ENCODE results near the gene CORO2B. TPM values are rescaled to one million over a fixed set of nuclear protein-coding genes. Genes with fewer than 3 reads are reported as not detected.

The CORO2B gene
- total RNA-seq, 1 donor from 2014 or later, result not detected

DNA sequence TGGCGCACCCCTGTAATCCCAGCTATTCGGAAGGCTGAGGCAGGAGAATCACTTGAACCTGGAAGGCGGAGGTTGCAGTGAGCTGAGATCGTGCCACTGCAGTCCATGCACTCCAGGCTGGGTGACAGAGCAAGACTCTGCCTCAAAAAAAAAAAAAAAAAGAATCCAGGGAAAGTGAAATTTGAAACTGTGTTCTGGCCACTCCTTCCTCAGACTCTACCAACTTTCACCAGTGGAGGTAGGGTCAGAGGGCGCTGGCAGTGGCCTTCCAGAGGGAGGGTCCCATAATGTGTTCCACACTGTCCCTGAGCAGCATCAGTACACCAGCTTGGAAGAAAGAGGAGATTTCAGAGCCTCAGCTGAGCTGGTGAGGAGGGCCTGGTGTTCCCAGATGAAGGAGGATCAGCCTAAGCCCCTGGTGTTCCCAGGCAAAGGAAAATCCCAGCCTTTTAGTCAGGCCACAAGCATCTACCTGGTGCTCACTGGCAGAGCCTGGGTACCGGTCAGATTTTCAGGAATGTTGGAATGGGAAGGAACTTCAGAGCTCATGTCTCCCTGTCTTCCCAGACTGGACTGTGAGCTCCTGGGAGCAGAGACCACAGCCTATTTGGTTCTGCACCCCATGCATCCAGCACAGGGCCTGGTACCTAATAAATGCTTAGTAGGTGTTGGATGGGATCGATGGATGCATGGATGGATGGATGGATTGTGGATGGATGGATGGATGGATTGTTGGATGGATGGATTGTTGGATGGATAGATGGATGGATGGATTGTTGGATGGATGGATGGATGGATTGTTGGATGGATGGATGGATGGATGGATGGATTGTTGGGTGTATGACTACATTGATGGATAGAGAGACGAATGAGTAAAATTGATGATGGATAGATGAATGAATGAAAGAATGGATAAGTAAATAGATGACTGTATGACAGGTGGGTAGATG is 117.9 kb downstream of the CORO2B start:
- intact Hi-C loops (cut with micrococcal nuclease), result no loop called here

DNA sequence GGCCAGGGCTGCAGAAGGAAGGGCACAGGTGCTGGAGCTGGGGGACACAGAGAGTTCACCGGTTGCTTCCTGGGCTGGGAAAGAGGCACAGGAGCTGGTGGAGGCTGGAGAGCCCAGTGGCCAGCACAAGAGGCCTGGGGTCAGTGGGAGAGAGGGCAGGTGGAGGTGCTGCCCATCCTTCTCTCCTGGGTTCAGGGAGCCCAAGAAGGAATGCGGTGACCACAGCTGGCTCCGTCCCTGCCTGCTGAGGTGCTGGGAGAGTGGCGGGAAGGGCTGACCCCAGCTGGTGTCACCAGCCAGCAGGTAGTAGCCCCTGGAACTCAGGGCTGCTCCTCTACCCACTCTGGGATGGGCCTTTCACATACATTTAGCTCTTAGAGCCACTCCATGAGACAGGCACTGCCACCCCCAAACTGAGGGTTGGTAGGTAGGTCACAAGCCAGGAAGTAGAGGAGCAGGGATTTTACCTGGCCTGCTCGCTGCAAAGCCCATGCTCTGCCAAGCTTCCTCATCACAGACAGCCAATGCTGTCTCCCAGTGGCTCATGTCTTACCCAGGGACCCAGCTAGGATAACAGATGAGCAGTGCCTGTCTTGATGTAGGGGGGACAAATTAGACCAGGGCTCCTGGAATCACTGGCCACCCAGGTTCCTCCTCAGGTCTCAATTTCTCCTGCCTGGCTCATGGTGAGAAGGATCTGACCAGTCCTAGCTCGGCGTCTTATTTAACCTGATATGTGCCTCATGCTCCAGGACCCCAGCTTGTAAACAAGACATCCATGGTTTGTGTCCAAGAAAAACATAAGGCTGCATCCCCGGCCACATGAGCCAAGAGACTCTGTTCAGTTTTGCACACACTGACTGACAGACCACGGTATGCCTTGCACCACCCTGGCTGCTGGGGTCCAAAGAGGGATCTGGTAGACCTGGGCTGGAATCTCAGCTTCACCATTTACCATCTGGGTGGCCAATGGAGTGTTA is 119.2 kb downstream of the CORO2B start:
- intact Hi-C loops (cut with micrococcal nuclease), result no loop called here

DNA sequence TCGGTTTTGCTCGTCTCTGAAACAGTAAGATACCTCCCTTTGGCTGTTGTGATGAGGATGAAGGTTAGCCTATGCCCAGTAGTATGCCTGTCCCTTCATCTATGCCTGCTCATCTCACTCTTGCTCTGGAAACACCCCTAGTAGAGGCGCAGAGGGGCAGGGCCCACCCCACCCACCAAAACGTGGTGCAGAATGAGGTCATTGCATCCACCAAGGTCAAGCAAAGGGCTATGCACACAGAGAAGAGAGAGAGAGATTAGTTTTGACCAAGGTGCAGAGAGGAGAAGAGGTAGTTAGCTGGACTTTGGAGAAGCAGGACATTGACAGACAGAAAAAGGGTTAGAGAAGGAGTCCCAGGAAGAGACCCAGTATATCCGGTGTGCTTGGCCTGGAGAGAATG is 119.9 kb downstream of the CORO2B start:
- intact Hi-C loops (cut with micrococcal nuclease), result no loop called here

DNA sequence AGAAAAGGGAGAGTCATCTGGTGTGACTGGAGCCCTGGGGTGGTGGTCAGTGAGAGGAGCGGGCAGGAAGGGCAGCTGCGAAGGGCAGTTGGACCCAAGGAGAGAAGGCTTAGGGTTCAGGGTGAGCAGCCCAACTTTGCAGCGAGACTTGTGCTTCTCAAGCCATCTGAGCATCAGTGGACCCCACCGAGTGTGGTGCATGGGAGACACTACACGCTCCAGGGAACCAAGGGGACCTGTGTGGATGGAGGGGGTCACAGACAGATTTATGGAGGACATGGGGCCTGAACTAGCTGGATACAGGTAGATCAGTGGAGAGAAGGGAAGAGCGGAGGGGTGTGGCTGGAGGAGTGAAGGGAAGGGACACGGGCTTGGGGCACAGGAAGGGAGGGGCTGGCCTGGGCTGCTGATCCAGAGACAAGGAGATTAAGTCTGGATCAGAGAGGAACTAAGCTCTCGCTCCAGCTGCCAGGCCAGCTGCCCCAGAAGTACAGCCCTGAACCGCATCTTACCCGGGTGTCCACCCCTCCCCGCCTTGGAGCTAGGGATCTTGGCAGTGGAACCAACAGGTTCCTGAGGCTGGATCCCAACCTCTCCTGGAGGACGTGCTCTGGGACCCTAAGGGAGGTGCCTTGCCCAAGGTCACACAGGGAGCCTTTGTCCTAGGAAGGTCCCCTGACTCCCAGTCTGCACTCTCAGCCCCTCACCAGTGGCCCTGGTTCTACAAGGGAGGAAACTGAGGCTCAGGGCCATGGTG is 120.5 kb downstream of the CORO2B start:
- intact Hi-C loops (cut with micrococcal nuclease), result no loop called here

DNA sequence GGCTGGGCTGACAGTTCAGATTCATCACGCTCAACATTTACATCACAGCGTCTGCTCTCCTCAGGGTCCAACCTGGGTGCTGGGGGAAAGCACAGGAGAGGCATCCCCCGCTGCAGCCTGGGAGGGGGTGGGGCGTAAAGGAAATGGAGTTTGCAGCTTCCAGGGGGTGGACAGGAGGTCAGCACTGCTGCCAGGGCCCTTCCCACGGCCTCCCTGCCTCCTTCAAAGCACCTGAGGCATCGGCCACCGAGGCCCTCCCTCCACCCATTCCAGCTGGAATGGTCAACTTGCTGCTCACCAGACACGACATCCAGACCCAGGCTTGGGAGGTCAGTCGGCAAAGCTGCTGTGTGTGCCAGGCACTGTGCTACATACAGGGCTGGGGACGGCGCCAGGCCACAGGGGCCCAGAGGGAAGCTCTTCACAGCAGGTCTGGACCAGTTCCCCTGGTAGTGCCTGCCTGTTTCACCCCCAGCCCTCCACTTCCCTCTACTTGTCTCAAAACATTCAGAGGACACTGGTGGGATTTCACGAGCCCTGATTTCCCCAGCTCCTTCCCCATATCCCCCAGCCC is 121.2 kb downstream of the CORO2B start:
- intact Hi-C loops (cut with micrococcal nuclease), result no loop called here

DNA sequence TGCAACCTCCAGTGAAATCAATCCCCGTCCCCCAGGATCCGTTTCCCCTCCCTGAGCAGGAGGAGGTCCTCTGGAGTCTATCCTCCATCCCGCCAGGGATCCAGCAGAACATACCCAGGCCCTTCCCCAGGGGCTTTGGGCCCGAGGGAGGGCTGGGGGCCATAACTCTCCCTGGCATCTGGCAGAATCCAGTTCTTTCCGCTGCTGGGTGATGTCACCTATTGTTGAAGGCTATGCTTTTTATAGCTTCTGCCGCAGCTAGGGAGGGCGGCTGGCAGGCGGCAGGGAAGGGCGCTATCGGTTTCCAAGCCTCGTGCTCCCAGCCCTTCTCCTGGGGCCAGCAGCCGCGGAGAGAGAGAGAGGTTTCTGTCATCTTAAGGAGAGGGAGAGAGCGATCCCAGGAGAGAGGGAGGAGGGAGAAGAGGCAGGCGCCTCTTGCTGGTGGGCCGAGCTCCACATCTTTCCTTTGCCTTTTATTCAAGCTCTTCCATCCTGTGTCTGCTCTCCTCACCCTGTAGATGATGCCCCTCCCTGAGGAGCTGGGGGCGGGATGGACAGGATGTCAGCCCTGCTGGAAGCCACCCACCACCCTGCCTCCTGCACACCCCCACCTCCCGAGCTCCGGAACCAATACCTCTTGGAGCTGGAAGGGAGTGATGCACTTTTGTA is 121.8 kb downstream of the CORO2B start:
- intact Hi-C loops (cut with micrococcal nuclease), result no loop called here

DNA sequence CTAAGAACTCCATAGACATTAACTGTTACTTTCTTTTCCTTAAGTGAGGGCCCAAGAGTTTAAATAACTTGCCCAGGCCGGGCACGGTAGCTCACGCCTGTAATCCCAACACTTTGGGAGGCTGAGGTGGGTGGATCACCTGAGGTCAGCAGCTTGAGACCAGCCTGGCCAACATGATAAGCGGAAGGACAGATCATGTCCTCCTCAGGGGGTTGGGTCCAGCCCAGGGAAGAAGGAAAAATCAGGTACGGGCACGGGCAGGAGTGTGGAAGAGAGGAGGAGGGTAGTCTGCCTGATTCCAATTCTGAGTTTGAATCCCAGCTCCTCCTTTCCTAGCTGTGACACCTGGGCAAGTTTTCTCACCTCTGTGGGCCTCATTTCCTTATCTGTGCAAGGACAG is 123.1 kb downstream of the CORO2B start:
- intact Hi-C loops (cut with micrococcal nuclease), result no loop called here

DNA sequence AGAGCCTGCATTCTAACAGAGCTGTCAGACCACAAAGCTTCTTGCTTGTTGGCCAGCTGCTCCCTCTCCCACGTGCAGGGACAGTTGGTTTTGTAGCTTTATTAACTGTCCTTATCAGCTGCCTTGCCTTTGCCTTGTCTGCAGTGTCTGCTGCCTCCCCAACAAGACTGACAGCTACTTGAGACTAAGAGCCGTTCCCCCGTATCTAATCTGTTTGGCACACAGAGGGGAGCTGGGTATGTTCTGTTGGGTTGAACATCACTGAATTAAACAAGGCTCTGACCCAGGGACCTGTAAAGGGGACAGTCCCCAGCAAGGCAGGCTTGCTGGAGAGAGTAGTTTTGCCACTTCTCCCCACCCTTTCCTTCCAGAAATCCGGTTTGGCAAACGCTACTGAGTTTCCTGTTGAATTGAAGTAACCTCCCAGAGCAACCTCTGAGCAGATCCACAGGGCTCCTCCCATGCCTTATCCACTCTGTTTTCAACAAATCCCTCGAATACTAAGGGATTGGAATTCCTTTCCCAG is 125.8 kb downstream of the CORO2B start:
- intact Hi-C loops (cut with micrococcal nuclease), result no loop called here

DNA sequence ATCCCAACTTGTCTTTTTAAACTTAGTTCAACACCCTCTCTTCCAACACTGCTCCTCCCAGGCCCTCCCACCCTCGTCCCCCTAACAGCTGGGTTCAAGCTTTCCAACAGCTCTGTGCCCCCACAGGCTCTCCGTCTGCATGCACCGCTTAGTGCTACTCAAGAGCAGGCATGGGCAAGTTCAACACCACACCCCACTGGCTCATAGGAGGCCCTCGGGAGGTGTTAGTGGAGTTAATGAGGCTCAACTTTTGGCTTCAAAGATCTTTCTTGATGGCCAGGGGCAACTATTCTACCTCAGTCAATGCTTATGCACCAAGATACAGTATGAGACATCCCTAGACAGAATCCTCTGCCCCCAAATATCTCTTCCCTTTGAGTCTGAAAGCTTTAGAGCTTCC is 127.5 kb downstream of the CORO2B start:
- intact Hi-C loops (cut with micrococcal nuclease), result no loop called here

DNA sequence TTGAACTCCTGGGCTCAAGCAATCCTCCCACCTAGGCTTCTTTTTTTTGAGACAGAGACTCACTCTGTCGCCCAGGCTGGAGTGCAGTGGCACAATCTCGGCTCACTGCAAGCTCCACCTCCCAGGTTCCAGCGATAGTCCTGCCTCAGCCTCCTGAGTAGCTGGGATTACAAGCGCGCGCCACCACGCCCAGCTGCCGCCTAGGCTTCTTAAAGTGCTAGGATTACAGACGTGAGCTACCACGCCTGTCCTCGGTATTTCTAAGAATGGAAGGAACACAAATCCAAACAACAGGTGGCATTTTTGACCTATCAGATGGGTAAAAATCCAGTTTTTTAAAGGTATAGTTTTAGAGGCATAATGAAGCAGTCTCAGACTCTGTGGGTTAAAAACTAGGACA is 128.1 kb downstream of the CORO2B start:
- intact Hi-C loops (cut with micrococcal nuclease), result no loop called here

DNA sequence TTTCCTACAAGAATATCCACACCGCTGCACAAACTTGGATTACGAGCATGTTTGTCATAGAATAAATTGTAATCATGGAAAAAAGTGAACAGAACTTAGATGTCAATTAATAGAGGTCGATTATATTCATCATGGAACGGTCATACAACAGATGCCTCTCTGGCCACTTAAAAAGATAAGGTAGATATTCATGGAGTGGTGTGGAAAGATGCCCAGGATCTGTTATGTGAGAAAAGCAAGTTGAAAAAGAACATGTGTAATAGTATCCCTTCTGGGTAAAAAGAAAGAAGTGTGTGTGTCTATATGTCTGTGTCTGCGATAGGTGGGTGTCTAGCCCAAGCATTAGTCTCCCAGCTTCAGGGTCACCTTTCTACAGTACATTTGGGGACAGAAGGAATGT is 128.6 kb downstream of the CORO2B start:
- intact Hi-C loops (cut with micrococcal nuclease), result no loop called here

DNA sequence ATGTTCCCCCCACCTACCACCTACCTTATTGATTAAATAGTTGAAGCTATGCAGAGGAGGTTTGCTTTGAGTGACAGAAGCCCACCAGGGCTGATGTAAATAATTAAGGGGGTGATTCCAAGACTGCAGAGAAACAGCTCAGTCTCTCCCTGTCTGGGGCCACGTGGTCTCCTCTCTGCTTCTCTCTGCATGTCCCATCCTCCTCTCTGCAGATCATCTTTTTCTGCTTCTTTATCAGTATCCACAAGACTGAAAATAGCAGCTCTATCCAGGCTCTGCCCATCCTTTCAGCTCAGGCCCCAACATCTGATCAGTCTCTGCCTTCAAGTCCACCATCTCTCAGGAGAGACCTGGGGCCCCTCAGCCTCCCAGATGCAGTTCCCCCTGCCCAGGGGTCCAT is 131.1 kb downstream of the CORO2B start:
- intact Hi-C loops (cut with micrococcal nuclease), result no loop called here

DNA sequence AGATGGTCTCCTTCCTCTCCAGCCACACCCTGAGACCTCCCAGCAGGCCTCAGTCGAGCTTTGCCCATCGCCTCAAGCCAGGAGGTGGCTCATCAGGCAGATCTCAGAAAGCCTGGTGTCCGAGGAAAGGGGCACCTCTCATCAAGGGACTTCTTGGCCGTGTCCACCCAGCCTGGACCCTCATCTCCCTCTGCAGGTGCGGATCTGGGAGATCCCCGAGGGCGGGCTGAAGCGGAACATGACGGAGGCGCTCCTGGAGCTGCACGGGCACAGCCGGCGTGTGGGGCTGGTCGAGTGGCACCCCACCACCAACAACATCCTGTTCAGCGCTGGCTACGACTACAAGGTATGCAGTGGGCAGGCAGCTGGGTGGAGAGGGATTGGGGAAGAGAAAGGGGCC is 131.7 kb downstream of the CORO2B start:
- intact Hi-C loops (cut with micrococcal nuclease), result no loop called here

DNA sequence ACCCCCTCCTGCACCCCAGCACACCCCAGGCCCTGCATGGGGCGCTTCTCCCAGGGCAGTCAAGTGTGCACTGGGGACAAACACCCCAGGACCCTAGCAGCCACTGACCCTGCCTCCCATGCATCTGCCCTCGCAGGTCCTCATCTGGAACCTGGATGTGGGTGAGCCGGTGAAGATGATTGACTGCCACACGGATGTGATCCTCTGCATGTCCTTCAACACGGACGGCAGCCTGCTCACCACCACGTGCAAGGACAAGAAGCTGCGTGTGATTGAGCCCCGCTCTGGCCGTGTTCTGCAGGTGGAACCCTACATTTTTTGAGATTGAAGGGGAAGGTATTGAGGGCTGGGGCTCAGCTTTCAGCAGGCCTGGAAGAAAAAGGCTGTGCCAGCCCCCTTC is 132.6 kb downstream of the CORO2B start:
- intact Hi-C loops (cut with micrococcal nuclease), result no loop called here

DNA sequence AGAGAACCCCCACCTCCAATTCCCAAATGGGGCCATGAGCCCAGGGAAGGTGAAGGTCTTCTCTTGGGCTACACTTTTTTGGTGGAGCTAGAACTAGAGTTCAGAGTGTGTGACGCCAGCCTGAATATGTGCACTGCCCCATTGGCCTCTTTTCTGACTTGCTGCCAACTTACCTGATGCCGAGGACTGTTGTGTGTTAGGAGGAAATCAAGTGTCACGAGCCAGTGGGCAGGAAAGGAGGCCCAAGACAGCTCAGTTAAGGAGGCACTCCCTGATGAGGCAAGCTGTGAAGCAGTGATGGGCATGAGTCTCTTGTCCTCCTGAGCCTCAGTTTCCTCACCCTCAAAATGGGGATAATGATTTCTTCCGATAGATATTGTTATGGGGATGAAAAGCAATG is 134.1 kb downstream of the CORO2B start:
- intact Hi-C loops (cut with micrococcal nuclease), result no loop called here

DNA sequence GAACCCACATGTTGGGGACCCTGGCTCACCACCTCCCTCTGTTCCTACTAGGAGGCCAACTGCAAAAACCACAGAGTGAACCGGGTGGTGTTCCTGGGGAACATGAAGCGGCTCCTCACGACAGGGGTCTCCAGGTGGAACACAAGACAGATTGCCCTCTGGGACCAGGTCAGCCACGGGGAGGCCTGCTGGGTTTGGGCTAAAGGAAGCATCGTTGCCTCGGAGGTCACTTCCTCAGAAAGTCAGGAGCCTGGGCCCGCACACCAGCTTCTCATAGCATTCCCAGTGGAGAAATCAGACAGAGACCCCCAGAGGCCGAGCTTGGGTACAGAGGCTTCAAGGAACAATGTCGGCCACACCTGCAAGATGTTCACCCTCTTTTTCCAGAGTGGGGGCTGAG is 135.1 kb downstream of the CORO2B start:
- intact Hi-C loops (cut with micrococcal nuclease), result no loop called here

DNA sequence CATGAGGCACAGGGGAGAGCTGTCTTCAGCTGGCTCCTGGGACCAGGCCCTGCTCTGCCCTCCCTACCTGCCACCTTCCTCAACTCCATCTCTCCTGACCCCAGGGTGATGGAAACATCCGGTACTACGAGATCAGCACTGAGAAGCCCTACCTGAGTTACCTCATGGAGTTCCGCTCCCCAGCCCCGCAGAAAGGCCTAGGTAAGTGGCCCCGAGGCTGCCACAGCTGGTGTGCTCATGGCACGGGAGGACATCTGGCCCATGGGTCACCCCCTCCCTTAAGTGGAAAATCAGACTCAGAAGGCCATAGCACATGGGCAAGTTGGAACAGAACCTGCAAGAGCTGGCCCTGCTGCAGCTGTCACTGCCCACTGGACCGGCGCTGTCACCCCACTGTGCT is 136.3 kb downstream of the CORO2B start:
- intact Hi-C loops (cut with micrococcal nuclease), result no loop called here

DNA sequence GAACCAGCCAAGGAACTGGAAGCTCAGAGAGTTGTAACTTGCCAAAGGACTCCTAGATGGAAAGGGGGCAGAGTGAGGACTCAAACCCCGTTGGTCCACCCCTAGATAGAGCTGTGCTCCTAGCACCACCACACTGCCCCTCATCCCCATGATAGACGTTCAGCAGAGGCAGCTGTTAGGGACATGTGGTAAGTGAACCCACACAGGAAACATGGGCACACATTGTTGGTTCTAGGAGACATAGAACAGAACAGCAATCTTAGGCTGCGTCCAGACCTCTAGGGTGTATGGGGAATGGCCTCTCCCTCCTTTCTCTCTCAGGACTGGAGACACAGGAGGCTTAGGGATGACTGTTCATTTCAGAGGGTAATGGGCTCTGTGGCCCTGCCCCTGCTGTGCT is 139.2 kb downstream of the CORO2B start:
- intact Hi-C loops (cut with micrococcal nuclease), result no loop called here

DNA sequence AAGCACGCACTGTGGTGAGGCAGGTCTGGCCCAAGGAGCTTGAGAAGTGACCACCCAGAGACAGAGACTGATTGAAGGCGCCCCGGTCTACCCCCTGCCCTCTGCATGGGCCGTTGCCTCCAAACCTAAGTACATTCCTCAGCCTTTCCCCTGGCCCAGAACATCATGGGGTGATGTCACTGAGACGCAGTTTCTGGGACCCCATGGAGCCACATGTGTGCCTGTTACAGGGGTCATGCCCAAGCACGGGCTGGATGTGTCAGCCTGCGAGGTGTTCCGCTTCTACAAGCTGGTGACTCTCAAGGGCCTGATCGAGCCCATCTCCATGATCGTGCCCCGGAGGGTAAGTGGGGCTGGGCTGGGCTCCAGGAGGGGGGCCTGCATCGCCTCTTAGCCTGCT is 139.7 kb downstream of the CORO2B start:
- intact Hi-C loops (cut with micrococcal nuclease), result no loop called here

DNA sequence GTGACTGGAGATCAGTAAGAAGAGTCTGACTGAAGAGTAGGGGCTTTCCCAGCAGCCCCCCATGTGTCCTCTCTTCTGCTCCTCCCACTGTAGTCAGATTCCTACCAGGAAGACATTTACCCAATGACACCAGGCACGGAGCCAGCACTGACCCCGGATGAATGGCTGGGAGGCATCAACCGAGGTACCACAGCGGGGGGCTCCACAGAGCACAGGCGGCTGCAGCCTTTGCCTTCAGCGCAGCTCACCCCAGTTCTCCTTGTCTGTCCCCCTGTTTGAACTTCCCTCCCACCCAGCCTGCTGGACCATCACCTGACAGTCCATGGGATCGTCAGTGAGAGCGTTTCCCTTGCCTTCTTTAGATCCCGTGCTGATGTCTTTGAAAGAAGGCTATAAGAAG is 140.3 kb downstream of the CORO2B start:
- intact Hi-C loops (cut with micrococcal nuclease), result no loop called here
